Kasumi-1 (cell line): Measurements from ENCODE around the gene VCAN.

Experiments used
- DNase-seq, 2 experiments: peaks; one replicate each; lab custom pipeline; 2025; lab: John Stamatoyannopoulos, UW

VCAN gene

DNA sequence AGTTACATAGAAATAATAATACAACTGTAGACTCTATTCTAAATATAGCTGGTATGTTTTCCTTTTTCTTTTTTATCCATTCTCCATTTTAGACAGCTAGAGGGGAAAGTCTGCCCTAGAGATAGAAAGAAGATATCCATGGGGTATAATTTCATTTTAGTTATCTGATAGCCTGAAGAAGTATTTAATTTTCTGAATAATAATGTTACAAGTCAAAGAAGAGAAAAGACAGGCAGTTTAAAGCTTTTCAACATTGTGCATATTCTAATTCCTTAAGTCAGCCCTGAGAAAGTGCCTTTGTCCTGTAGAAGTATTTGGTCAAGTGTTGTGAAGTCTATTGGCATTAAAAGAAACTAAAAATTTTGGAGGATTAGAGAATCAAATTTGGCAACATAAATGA is 2.5 kb upstream of the VCAN start:
- DNase-seq = no peak

GRCh38 chr5:83470526-83471404 is 779 bp upstream of the VCAN start:
- peak in 1 of 2 experiments; percentile 28 for DNase-seq

DNA sequence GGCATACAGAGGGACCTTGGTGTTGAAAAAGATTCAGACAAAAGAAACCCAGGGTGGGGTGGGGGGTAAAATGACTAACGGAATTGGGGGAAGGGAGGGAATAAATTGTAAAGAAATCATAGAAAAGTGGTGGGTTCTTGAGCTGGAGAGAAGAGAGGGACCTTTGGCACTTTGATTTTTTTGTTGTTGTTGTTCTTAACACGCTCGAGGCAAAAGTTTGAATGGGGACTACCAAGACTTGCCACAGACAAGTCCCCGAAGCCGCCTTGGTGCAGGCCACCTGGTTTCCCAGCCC is 616 bp downstream of the VCAN start:
- no peak for DNase-seq

DNA sequence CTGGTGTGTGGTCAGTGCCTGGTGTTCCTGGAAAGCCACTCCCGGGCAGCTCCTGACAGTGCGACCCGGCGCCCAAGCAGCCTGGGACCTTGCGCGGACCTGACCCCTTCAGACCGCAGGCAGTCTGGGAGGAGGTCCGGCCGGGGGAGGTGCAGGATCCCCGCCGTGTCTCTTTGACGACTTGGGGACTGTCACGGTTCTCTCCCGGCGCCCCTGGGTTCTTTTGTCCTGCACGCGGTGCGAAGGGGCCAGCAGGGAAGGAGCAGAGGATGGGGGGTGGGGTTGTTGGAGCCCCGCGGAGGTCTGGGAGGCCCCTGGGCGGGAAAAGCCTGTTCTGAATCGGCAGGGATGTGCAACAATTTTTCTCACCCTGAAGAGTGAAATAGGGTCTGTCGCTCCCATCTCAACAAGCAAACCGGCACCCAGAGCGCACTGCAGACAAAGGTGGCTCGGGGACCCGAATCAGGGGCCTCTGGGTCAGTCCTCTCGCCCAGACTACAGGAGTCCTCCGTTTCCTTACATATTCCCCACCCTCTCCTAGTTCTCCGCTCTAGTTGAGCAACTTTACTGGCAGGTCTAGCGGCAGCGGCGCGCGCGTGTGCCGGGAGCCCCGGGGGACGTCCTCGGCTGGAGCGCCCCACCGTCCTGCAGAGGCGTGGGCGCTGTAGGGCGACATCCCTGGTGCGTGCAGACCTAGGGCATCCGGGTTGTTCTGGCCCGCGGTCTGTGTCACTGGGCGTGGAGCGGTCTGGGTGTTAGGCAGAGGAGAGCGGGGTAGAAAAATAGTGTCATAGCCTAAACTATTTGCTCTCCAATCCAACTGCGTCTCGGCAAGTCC is 1.2 kb downstream of the VCAN start:
- peak; percentile 20 to 37 for DNase-seq

DNA sequence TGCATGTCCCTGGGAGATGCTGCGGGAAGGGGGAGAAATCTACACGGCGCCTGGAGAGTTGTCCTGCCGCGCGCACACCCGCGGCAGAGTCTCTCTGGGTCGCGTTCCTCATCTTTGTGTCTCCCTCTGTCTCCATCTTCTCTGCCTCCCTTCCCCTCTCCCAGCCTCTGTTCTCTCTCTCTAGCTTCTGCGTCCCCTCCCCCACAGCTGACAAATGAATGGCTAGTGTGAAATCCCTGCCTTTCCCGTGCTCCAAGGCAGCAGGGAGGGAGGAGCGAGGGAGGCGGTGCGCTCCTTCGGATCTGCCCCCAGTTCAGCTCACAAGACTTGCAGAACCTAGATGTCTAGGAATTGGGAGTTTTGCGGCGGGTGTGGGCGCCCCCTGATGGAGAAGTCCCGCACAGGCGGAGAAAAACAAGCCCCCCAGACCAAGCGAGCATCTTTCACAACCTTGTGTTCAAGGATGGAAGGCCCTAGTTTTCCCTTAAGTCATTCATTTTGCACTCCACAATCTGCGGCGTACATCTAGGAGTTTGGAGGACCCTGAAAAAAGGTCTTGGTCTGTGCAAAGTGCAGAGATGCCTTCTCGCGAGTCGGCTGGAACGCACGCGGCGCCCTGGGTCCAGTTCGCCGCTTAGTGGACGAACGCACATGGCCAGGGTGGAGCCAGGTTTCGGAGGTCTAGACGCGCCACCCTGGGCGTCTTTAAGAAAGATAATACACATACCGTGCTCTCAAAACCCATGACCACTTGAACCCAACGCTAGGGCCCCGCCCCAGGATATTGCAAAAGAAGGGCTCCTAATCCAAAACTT is 2.0 kb downstream of the VCAN start:
- peak; percentile 82 to 89 for DNase-seq

GRCh38 chr5:83474161-83474796 is 2.7 kb downstream of the VCAN start:
- peak; percentile 57 to 79 for DNase-seq

- no peak for DNase-seq
Measured at GRCh38 chr5:83474991-83475390, 3.4 kb downstream of the VCAN start.

- DNase-seq = no peak
Measured at GRCh38 chr5:83475391-83475863, 3.9 kb downstream of the VCAN start.

DNA sequence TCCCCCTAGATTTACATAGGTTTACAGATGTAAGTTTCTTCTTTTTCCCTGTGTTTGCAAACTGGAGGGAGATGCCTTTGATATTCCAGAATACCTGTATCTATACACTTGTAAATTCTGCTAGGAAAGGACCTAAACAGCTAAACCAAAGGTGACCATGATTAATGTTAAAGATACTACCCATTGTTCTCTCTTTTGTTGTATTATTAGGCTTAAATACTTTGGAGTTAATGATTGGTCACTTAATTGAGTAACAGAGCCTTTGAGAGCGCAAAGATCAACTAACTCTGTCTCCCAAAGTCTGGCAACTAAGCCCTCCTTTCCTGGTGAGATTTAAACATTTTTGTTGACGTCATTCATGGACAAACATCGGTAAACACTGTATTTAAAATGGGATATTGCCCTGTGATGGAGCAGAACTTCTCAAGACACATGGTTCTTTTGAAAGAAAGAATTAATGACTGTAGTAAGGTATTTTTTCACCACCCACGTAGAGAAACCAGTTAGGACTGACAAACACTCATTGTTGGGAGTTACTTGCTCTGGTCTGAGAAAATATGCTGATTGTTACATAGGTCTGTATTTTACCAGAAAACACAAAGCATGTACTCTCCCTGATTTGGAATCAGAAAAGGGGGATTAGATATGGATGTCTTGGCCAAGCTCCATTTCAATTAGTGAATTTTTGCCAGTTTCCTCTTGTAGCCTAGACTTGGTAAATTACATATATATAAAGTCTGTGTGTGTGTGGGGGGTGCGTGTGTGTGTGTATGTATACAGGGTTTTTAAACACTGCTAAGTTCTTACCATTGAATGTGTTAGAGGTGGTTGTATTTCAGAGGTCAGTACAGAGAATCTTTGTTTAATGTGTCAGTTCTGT is 4.6 kb downstream of the VCAN start:
- no peak for DNase-seq

GRCh38 chr5:83482961-83483360 is 11.4 kb downstream of the VCAN start:
- DNase-seq = no peak

DNA sequence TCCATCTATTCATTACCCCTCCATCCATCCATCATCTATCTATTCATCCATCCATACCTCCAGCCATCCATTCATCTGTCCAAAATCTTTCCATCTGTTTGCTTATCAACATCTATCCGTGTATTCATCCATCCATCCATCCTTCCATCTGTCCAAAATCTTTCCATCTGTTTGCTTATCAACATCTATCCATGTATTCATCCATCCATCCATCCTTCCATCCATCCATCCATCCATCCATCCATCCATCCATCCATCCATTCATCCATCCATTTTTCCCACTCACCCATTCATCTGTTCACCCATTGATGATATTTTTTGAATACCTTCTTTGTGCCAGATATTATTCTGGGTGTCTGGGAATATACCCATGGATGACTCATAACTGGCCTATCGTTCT is 12.8 kb downstream of the VCAN start:
- no peak for DNase-seq

DNA sequence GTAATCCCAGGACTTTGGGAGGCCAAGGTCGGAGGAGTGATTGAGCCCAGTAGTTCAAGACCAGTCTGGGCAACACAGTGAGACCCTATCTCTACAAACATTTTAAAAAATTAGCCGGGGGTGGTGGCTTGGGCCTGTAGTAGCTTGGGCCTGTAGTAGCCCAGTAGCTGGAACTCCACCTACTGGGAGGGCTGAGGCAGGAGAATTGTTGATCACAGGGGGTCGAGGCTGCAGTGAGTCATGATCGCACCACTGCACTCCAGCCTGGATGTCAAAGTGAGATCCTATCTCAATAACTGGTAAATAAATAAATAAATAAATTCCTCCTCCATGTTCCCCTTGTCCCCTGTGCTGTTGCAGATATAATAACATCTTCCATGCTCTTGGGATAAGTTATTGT is 14.3 kb downstream of the VCAN start:
- no peak for DNase-seq

DNA sequence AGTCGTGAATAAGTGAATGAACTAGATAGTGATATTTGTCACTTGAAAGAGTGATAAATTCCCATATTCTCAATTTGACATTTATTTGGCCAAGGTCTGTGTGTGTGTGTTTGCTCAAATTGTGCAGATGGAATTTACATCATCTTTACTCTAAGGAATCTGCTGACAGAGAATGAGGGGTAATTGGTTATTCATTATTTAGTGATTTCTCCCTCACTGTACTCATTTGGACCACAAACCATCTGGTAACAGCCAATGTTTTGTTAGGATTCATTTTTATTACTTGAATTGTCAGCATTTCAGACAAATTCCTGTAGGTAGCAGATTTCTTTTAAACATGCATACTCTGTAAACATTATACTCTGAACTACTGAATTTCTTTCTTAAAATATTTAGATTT is 15.6 kb downstream of the VCAN start:
- no peak for DNase-seq

DNA sequence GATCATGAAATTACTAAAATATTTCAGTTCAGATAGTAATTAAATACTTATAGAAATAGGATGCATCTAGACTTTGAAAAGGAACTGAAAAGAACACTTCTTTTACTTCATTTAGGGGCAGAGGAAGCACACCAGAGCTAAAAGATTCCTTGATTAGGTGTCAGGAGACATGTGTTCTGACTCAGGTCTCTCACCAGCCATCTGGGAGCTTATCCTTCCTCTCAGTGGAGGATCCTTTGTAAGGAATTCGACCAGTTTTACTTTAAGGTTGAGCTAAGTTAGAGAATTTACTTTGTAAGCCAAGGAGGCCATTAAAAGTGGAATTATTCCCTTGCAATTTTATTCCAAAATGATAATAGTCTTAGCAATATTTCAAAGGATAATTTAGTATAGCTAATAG is 16.7 kb downstream of the VCAN start:
- DNase-seq = no peak

- DNase-seq = no peak
Measured at GRCh38 chr5:83488821-83489220, 17.3 kb downstream of the VCAN start.

GRCh38 chr5:83490203-83490602 is 18.7 kb downstream of the VCAN start:
- no peak for DNase-seq

DNA sequence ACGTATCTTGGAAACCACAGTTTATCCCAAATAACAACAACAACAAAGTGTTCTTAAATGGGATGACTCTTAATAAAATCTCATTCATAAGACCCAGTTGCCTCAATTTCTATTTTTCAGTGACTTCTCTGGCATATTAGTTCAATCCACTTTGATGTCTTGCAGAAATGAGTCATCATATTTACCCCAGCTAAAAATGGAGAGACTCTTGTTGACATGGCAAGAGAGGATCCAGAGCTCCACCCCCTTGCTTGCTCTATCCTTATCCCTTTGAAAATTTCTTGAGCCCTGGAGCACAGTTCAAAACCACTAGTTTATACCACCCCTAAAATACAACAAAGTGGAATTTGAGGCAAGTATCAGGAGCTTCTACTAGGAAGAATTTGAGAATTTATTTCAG is 20.8 kb downstream of the VCAN start:
- no peak for DNase-seq

- DNase-seq = no peak
Measured at GRCh38 chr5:83493644-83494043, 22.1 kb downstream of the VCAN start.

DNA sequence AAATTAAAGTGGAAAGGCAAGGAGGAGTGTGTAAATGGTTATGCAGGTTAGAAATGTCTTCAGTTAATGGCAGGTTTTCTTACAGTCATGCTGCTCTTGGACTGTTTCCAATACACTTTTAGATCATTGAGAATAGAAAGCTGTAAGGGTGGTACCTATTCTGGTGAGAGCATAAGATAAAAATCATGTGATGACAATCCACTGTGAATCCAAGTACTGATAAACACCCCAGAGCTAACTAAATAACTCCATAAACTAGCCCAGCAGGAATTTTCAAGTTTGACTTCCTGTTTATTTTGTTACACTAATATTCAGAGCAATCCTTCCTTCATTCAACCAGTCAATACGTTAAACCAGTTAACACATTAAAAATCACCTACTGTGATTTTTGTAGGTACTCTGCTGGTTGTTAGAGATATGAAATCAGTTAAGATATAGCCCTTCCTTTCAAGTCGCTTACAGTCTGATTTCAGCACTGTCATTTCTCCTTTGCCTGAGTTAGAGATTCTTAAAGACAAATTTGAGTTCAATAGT is 22.6 kb downstream of the VCAN start:
- no peak for DNase-seq

GRCh38 chr5:83494666-83495065 is 23.1 kb downstream of the VCAN start:
- DNase-seq = no peak

DNA sequence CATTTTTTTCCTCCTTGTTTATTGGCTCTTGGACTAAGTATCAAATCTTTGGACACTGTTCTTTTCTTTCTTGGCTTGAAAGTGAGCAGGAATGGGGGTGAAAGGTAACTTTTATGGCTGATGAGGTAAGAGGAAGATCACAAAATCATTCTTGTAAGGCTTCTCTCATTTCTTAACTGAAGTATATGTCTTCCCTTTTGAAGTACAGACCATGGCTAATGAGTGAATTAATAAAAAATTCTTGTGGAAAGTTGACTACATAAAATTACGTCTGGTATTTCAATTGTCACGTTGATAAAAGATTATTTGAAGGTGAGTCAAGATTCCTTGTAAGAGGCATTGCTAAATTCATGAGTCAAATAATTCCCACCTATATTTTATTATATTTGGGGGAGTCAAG is 25.1 kb downstream of the VCAN start:
- no peak for DNase-seq
